Bronchial smooth muscle cell (primary cell): ENCODE measurements around the gene ZNF500. TPM values are rescaled to one million over a fixed set of nuclear protein-coding genes. Genes with fewer than 3 reads are reported as not detected.

Source experiments
- total RNA-seq: library from RNA; depleted of rRNA; stranded (reverse); fragments of >200 nt; gene quantifications from 2 replicates; pipeline ENCODE4 v1.2.1, GENCODE V29; 2014

ZNF500 gene
- 4.7 and 5.2 TPM in 2 replicates for total RNA-seq

DNA sequence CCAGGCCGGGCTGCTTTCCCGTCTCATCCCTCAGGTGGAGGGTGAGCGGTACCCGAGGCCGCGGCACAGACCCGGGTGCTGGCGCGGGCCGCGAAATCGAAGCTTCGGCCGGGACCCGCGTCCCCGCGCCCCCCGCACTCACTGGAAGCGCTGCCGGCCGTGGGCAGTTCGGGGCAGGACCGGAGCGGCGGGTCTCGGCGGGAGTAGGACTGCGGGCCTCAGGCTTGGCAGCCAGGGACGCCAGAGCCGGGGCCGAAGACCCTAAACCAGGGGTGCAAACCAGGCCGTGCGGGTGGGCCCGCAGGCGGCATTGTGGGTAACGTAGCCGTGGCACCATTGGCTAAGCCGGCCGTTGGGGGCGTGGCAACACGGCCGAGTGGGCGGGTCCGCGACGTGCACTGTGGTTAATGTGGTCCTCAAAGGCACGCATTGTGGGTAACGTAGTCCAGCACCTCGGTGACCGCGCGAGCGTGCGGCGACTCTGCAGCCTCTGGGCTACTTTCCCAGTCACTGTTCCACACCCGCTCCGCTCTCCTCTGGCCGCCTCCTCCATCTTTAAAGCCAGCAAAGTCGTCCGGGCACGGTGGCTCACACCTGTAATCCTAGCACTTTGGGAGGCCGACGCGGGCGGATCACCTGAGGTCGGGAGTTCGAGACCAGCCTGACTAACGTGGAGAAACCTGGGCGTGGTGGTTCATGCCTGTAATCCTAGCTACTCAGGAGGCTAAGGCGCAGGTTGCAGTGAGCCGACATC is at the start of gene ZNF500:
Gene ZNF500, minus strand, starts transcription at position 288 of the 754 bp plus-strand sequence. CDS start 1,184 bp downstream, outside the sequence.

GRCh38 chr16:4801962-4802658 is 35.1 kb upstream of the ZNF500 start, which contains the start of gene ROGDI:
Gene ROGDI (minus strand): TSS chr16:4802633. CDS start chr16:4802571, 62 bp downstream.

DNA sequence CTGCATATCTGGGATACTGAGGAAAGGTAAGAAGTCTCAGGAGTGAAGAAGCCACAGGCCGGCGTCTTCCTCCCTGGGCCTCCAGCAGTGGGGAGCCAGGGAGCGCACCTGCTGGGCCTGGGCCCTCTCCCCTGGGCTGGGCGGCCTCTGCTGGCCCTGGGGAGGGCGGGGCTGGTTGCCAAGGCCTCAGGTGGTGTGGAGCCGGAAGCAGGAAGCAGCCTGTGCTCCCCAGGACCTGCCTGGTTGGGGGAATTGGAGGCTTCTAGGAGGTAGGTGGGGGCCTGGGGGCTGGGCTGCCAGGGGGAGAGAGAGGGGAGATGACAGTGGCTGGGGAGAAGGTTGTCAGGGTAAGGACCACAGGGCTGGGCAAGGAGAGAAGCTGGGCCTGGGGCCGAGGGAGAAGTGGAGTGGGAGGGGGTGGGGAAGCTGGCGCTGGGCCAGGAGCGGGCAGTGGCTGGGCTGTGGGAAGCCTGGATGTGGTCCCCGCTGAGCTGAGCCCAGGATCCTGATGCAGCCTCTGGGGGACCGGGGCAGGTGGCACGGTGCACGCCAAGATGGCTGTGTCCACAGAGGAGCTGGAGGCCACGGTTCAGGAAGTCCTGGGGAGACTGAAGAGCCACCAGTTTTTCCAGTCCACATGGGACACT is 28.3 kb upstream of the ZNF500 start, which contains the start of gene SMIM22:
Gene SMIM22, plus strand, starts transcription at position 189 of the 647 bp plus-strand sequence. Its CDS starts 366 bp downstream, at position 555.

DNA sequence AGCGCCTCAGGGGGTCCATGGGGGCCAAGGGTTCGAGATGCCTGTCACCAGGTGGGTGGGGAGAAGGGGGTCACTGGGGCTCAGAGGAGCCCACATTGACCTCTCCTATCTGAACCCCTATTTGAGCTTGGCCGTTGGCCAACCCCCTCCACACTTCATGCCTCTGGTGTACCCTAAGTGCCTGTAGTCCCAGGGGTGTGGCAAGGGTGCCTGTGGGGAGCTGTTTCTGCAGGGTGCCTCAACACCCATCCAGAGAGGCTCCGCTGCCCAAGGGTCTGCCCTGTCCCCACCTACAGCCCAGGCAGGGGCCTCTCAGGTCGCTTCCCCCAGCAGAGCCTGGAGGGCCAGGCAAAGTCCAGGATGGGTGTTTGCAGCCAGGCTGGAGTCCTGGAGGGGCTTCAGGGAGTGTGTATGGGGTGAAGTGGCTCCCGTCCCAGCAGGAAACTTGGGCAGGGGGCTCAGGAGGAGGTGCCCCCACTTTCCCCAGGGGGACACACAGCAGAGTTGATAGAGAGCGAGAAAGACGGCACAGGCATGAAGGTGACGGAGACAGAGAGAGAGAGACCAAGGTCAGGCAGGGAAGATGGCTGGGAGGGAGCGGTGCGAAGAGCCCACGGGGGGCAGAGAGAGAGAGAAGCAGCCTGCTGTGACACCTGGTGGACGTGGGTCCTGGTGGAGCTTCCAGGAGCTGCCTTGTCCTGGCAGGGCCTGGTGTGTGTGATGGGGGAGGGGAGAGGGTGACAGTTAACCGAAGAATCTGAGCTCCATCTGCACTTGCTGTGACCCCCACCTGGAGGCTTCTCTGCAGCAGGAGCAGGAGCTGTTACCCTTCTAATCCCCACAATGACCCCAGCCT is 20.9 kb upstream of the ZNF500 start, which contains the start of gene SEPTIN12:
Gene SEPTIN12, minus strand, starts transcription at position 719 of the 856 bp plus-strand sequence. Its CDS starts 700 bp downstream, at position 19.

GRCh38 chr16:4734063-4734729 is 32.8 kb downstream of the ZNF500 start, which contains the start of the genes ANKS3 and DNAAF8:
Gene ANKS3 (minus strand): TSS chr16:4734271. CDS start chr16:4730149, 4,122 bp downstream.
Gene DNAAF8 (plus strand): TSS chr16:4734537. CDS start chr16:4736515, 1,978 bp downstream.

Other genes with a start within 250 kb of the ZNF500 start
- 6.4 and 9.6 TPM in 2 replicates for gene CDIP1, start 228.4 kb downstream of the ZNF500 start, total RNA-seq
- gene C16orf96, start 210.8 kb downstream of the ZNF500 start, total RNA-seq, result under 0.01 TPM in 2 replicates
- gene UBALD1, start 152.3 kb downstream of the ZNF500 start, total RNA-seq, result 3.3 and 3.9 TPM in 2 replicates
- gene MGRN1, start 142.3 kb downstream of the ZNF500 start, total RNA-seq, result 20.3 and 21.6 TPM in 2 replicates
- 22.7 and 23.6 TPM in 2 replicates for gene NUDT16L1, start 73.6 kb downstream of the ZNF500 start, total RNA-seq
- 19.4 and 29.6 TPM in 2 replicates for gene ANKS3, start 32.9 kb downstream of the ZNF500 start, total RNA-seq
- gene DNAAF8, start 32.6 kb downstream of the ZNF500 start, total RNA-seq, result 0.63 and 0.94 TPM in 2 replicates
- gene SEPTIN12, start 21.2 kb upstream of the ZNF500 start, total RNA-seq, result not detected in 2 replicates
- not detected in 2 replicates for gene SMIM22, start 28.2 kb upstream of the ZNF500 start, total RNA-seq
- 14.9 and 18.3 TPM in 2 replicates for gene ROGDI, start 35.5 kb upstream of the ZNF500 start, total RNA-seq
- 31.2 and 33.7 TPM in 2 replicates for gene GLYR1, start 80.1 kb upstream of the ZNF500 start, total RNA-seq
- gene UBN1, start 80.3 kb upstream of the ZNF500 start, total RNA-seq, result 12.8 and 15.2 TPM in 2 replicates
- 33.4 and 46.3 TPM in 2 replicates for gene PPL, start 170.0 kb upstream of the ZNF500 start, total RNA-seq
- 0.32 and 0.94 TPM in 2 replicates for gene SEC14L5, start 191.2 kb upstream of the ZNF500 start, total RNA-seq